ENCODE measurements around the gene RARRES2.
A peak's percentile ranks its signal among the peaks of the same experiment; 100 is the strongest.

RARRES2 gene

GRCh38 chr7:150361402-150361801 lies 20.0 kb upstream of the RARRES2 start:
- no peak for DNase-seq

GRCh38 chr7:150360363-150361058 lies 19.1 kb upstream of the RARRES2 start:
- no peak for DNase-seq

DNA sequence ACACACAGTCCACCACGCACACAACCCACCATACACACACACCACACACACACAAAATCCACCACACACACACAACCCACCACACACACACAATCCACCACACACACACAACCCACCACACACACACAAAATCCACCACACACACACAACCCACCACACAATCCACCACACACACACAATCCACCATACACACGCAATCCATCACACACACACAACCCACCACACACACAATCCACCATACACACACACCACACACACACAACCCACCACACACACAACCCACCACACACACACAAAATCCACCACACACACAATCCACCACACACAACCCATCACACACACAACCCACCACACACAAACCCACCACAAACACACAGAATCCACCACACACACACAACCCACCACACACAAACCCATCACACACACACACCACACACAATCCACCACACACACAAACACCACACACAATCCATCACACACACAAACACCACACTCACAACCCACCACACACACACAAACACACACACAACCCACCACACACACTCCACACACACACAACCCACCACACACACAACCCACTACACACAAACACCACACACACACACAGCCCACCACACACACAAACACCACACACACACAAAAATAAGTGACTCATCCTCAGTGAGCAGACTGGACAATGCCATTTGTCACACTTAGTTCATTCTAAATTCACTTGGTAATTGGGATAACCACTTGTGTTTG lies 18.4 kb upstream of the RARRES2 start:
- DNase-seq: no peak

GRCh38 chr7:150358988-150359621 lies 17.7 kb upstream of the RARRES2 start:
- no peak for DNase-seq

GRCh38 chr7:150358433-150358832 lies 17.0 kb upstream of the RARRES2 start:
- no peak for DNase-seq

DNA sequence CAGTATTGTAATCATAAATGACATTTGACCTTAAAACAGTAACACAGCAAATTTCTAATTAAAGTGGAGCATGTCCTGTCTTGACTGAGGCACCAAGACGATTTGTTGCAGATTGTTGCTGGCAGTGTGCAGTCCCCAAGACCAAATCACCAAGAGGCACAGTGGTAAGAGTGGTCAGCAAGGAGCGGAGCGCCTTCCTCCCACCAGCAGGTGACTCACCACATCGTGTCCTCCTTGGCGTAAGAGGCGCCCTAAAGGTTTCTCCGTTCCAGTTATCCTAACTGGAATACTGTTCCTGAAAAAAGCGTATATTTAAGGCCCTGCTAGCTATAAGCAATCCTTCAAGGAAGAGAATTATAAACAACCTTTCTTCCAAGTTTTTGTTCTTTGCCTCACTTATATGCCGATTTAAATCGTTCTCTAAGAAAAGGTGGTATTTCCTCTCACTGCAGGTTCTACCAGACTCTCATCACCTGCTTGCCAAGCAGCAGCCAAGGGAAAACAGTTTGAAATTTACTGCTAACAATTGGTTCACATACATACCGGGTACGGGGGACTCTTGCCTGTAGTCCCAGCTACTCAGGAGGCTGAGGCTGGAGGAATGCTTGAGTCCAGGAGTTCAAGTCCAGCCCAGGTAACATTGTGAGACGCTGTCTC lies 16.5 kb upstream of the RARRES2 start:
- no peak for DNase-seq

GRCh38 chr7:150357270-150357669 lies 15.8 kb upstream of the RARRES2 start:
- DNase-seq: peak; percentile 43

DNA sequence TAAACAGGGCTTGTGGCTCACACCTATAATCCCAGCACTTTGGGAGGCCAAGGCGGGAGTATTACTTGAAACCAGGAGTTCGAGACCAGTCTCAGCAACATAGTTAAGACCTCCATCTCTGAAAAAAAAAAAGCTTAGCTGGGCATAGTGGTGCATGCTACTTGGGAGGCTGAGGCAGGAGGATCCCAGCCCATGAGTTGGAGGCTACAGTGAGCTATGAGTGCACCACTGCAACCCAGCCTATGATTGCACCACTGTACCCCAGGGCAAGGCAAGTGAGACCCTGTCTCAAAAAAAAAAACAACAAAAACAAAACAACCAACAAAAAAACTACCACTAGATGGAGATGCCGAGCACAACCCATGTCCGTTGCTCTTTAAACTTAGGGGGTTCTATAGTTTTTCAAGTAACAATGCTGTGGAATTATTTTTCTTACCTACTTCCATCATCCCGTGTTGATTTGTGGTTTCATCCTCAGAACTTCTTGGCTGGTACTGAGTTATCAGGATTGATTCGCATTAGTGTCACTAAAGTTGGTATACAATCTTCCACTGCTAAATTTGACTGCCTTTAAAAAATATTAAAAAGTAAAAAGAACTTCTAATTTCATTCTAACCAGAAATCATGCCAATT lies 15.0 kb upstream of the RARRES2 start:
- DNase-seq: no peak

GRCh38 chr7:150355666-150356059 lies 14.2 kb upstream of the RARRES2 start:
- no peak for DNase-seq

- no peak for DNase-seq
These were observed 10.3 kb upstream of the RARRES2 start for GRCh38 chr7:150351587-150352194.

- DNase-seq: no peak
These were observed 5.5 kb upstream of the RARRES2 start for GRCh38 chr7:150346922-150347321.

DNA sequence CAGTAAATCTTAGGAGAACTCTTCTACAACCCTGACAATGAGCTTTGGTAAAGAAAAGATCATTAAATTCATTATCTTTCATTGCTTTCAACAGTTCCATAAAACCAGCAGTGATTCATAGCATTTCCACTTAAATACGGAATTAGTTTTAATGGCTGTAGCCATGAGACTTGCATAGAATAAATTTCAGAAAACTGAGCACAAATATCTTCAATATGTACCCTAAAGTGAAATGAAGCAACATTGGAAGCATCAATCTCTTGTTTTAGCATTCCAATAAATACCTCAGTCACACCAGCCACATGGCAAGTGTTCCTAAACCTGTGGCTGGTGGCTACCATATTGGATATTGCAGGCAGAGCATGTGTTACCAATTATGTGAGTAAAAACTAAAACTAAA lies 3.6 kb upstream of the RARRES2 start:
- DNase-seq: no peak

- DNase-seq: no peak
These were observed 2.9 kb upstream of the RARRES2 start for GRCh38 chr7:150344299-150344698.

GRCh38 chr7:150343225-150343624 lies 1.8 kb upstream of the RARRES2 start:
- DNase-seq: no peak

- DNase-seq: no peak
These were observed 636 bp upstream of the RARRES2 start for GRCh38 chr7:150342121-150342408.

- DNase-seq: no peak
These were observed 560 bp downstream of the RARRES2 start for GRCh38 chr7:150340875-150341262.

GRCh38 chr7:150340024-150340749 lies 1.2 kb downstream of the RARRES2 start:
- no peak for DNase-seq

GRCh38 chr7:150339409-150339809 lies 2.0 kb downstream of the RARRES2 start:
- no peak for DNase-seq

- DNase-seq: no peak
These were observed 3.1 kb downstream of the RARRES2 start for GRCh38 chr7:150338166-150338829.

GRCh38 chr7:150337659-150338081 lies 3.8 kb downstream of the RARRES2 start:
- no peak for DNase-seq

GRCh38 chr7:150337179-150337578 lies 4.2 kb downstream of the RARRES2 start:
- no peak for DNase-seq

DNA sequence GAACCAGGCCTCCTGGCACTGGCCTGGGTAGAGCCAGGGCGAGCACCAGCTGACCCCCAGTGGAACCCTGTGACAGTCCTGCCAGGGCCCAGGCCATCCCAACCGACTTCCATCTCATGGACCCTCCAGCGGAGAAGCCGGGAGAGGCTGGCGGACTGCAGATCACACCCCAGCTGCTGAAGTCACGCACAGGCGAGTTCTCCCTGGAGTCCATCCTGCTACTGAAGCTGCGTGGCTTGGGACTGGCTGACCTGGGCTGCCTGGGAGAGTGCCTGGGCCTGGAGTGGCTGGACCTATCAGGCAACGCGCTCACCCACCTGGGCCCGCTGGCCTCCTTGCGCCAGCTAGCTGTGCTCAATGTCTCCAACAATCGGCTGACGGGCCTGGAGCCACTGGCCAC lies 4.7 kb downstream of the RARRES2 start:
- no peak for DNase-seq
